Daoy (cell line): ENCODE results near the gene DNASE2B. TPM values are rescaled to one million over a fixed set of nuclear protein-coding genes. Genes with fewer than 3 reads are reported as not detected.
A peak's percentile ranks its signal among the peaks of the same experiment; 100 is the strongest.

Experiments used
- DNase-seq: peaks from one replicate; pipeline ENCODE4 v3.0.0-alpha.2; 2015; ENCODE audit warnings: low read depth
- total RNA-seq: library from RNA; depleted of rRNA; stranded (reverse); fragments of >200 nt; shearing (Covaris generic); gene quantifications from 2 replicates; pipeline ENCODE4 v1.2.3, GENCODE V29; 2014

Gene DNASE2B
- total RNA-seq, 1 experiment from 2014 or later: not detected

DNA sequence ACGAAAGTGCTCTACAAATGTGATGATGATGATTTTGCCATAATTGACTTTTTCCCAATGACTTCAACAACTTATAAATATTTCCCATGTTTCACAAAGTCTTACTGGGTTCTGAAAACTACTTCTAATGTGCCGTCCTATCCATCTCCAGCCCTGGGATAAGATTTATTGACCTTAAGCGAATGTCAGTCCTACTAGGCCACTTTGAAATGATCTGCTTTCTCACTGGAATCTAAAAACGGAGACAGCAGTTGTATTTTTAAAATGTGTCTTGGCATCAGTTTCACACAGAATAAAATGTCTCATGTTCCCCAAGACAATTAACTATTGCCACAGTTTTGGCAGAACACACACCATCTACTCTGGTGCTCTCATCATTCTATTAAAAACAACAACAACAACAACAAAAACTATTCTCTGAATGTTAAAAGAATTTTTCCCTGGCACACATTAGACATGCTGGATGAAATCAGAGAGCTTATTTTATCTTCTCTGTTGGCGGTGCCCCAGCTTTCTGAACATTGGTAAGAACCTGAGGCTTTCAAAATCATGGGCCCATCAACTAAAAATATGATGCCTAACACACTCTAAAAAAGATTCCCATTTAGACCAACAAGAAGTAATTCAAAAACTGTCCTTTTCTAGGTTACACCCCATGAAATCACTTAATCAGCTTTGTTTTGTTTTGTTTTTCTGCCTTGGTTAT, 23.1 kb upstream of the DNASE2B start:
- DNase-seq: no peak

- DNase-seq: no peak
Observed at GRCh38 chr1:84376000-84376910, 22.0 kb upstream of the DNASE2B start.

DNA sequence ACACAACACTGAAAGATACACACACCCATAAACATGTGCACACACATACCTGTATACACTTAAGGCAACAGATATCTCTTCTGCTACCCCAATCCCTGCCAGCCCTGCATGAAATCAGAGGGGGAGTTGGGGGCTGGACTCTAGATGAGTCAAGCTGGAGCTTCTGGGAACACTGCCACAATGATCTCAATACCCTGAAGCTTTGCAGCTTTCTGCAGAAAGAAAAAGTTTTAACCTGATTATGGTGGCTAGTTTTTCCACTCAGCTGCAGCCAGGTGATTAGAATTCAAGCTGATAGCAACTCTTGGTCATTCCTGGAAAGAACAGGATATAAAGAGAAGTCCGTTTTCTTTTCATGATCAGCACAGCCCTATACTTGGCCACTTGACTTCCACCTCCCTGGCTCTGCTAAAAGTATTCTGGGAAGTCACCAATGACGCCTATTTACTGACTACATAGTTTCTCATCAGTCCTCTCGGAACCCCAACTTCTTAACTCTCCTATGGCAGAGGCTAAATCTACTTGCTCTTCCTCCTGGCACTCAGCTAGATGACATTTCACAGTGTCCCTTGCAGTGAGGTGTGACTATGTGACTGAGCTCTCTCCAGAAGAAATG, 20.7 kb upstream of the DNASE2B start:
- peak; percentile 63 for DNase-seq

DNA sequence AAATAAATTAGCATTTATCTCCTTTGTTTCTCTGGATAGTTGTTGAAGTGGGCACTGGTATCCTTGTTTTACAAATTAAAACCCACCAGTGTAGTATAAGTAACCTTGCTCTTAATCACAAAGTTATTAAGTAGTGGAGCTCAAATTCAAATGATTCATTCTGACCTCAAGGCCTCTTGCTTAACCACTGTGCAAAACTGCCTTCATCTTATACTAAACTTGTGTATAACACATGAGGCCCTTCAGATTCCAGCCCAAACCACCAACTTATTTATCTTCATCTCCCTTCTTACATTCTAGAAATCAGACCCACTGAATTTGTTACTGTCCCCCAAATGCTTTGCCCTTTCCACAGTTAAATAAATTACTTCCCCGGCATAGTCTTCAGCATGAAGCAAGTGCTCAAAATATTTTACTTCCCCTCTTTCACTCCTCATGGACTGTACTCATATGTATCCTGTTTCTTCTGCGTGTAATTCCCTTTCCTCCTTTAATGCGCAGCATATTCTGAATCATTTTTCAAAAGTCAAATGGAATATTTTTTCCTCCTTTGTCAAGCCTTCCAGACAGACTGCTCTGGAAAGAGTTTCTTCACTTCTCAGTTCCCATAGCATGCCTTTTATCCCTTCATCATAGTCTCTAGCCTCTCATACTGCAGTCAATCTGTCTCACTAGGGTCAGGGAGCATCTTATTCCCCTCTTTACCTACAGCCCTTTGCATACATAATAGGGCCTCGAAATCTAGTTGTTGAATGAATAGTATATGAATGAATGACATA, 19.0 kb upstream of the DNASE2B start:
- DNase-seq: peak; percentile 18

DNA sequence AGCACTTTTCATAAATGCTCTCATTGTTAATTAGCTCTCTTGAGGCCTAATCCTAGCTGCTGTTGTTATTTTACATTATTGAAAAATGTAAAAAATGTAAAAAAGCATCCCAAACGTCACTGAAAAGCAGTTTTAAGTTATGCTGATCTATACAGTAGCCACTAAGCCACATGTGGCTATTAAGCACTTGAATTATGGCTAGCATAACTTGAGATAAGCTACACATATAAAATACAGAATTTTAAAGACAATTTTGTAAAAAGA, 18.4 kb upstream of the DNASE2B start:
- no peak for DNase-seq

DNA sequence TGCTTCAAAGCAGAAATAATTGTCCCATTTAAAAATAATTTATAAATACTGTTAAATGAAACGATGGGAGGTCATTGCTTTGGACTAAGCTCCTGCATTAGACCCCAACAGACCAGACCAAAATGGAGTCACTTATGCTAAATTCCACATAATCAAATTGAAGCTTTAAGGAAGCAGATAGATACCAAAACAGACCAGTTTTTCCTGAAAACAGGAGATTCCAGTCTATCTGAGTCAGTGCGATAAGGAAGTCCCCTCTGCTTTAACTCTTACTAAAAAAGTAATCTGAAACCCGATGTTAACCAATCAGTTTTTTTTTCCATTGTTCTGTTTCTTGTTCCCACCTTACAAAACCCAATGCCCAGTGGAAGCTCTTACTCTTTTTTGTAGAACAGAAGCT, 16.2 kb upstream of the DNASE2B start:
- no peak for DNase-seq

DNA sequence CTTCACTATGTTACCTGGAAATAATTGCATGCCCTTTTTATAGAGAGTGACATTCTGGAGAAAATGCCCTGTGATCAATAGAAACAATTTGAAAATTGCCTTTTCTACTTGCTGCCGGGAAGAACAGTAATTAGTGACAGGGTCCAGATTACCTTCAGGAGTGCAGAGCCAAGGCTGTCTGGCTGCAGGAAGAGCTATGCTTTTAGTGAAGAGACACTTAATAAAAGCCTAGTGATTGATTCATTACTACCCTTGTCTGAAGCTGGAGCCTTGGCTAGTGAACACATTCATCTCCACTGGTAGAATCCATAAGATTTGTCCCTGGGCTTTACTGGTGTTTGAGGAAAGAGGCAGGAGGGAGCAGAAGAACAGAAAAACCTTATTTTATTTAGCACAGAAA, 12.9 kb upstream of the DNASE2B start:
- no peak for DNase-seq

DNA sequence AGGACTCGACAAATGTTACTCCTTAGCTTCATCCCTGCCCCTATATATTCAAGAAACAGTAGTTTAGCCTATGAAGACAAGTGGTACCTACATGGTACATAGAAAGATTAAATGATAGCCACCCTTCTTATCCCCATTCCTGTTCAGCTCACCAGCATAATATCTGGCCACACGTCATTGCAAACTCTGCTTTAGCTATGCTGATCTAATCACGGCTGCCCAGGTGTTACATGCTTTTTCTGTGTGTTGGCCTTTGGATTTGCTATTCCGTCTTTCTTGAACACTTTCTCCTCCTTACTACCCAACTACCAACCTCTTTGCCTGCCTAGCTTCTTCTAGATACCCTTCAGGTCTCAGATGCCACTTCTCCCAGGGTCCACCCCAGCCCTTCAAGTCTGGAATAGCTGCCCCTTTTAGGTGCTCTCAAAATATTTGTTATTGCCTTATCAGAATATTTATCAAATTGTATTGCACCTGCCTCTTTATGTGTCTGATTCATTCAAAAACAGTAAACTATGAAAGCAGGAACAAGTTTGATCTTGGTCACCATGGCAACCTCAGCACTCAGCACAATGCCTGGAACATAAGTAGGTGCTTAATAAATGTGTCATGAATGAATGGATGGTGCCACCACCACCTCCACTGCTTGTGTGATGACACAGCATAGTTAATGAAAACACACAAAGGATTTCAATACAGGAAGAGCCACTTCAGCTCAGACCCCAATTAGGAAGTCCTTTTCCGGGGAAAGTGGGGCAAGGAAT, 11.4 kb upstream of the DNASE2B start:
- peak; percentile 25 for DNase-seq

DNA sequence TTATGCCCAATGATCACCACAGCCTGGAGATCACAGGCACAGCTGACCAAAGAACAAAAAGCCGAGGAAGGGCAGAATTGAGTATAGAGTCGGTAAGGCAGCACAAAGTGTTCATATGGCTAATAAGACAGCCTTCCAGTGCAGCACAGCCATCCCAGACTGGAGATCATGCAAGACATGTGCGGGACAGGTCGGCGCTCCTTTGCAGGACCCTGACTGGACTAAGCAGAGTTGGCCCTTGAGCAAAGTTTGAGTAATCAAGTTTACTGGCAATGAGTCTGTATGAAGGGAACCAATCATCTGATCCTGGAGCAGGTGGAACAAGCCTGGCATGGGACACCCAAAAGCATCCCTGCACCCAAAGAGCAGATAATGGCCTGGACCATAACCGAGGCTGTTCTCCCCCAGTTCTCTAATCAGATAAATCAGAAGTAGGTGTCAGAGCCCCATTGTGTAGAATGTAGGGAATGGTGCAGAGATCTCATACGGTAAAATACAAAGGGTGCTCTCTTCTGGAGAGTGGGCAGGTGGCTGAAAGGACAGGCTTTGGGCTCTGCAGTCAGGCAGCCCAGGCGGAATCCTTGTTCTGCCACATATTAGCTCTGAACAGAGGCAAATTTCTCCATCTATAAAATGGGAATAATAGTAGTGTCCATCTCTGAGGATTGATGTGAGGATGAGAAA, 10.7 kb upstream of the DNASE2B start:
- DNase-seq: no peak

- DNase-seq: no peak
Observed at GRCh38 chr1:84390226-84390625, 8.1 kb upstream of the DNASE2B start.

- DNase-seq: no peak
Observed at GRCh38 chr1:84401156-84401555, 2.9 kb downstream of the DNASE2B start.

DNA sequence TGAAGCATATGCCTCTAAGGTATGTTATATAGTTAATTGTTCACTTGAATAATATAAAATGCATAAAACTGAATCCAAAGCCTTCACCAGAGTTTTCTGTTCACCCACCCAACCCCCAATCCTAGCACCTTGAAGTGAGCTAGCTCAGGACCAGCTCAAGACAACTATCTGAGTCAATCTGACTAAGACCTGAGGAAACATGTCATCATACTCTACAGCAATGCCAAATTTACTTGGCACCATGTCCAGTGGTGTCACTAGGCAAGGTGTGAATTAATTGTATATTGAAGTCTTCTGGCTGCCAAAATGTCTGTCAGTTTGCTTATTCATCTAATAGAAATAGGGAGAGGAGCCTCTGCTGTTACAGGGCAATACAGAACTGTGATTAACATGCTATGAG, 3.8 kb downstream of the DNASE2B start:
- peak; percentile 18 for DNase-seq

GRCh38 chr1:84402501-84402900, 4.2 kb downstream of the DNASE2B start:
- no peak for DNase-seq

DNA sequence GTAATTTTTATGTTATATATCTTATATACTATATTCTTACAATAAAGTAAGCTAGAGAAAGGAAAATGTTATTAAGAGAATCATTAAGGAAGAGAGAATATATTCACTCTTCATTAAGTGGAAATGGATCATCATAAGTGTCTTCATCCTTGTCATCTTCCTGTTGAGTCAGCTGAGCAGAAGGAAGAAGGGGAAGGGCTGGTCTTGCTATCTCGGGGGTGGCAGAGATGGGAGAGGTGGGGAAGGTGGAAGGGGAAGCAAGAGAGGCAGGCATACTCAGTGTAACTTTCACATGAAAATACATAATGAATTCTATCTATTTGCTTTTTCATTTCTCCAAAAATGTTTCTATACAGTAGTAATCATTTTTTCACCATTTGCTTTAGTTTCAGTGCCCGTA, 5.1 kb downstream of the DNASE2B start:
- no peak for DNase-seq

DNA sequence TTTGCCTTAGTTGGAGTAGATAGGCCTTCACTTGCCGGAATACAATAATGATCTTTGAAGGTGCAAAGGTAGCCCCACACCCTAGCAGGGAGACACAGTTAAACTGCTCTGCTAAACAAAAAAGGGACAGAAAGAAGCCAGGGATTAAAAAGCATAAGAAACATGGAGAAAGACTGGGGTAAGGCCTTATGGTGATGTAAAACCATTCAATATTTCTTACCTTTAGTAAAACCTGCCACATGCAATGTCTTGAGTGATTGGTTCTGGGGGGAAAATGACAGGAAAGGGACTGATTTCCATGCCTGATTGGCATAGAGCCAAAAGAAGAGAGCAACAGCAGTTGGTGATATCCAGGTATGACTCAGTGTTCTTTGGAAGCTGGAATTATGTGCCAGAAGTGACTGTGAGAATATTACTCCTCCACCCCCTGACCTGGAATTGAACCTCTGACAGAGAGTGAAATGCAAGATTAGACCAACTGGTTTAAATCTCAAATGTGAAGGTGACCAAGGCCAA, 8.1 kb downstream of the DNASE2B start:
- peak; percentile 64 for DNase-seq

- no peak for DNase-seq
Observed at GRCh38 chr1:84407524-84407923, 9.2 kb downstream of the DNASE2B start.

GRCh38 chr1:84407958-84408422, 9.7 kb downstream of the DNASE2B start:
- no peak for DNase-seq

DNA sequence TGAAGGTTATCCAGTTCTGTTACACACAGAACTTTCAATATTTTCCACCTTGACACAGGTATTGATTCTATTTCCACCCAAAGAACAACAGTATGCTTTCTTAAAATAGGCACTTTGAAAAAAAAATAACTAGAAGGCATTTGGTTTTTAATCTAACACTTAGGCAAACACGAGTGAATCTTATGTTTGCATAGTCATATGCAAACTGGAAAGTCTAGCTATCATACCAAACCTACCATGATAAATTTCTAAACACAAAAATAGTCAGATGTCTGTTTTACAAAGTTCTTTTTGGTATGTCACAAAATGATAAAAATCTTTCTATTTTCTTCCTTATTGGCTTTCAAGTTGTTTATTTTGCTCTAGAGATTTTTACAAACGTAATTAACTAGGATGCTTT, 11.6 kb downstream of the DNASE2B start:
- DNase-seq: no peak

- no peak for DNase-seq
Observed at GRCh38 chr1:84410328-84411095, 12.2 kb downstream of the DNASE2B start.
